IMR-90 (cell line): ENCODE data around the gene NCKAP5. TPM values are rescaled to one million over a fixed set of nuclear protein-coding genes. Genes with fewer than 3 reads are reported as not detected.
A peak's percentile ranks its signal among the peaks of the same experiment; 100 is the strongest.

Experiments
- ATAC-seq: fragments of 200-7000 bp; cut with Tn5 transposase; 2 replicates; pipeline ENCODE4 v1.9.1; 2020; ENCODE audit warnings: low read depth, mild to moderate bottlenecking, moderate library complexity
- BruUV-seq: library from RNA; stranded (reverse); fragments of 400-500 nt; replicated peaks from 2 replicates; lab custom pipeline; 2021; lab: Mats Ljungman, UMichigan
- CTCF ChIA-PET: fragments of 300-600 bp; formaldehyde crosslinking; extraction: SDS; loops from one replicate; lab custom pipeline; 2021; ENCODE audit warnings: antibody characterized with exemption; lab: Yijun Ruan, JAX
- POLR2A ChIA-PET: fragments of 300-600 bp; sonication (Branson Sonifier 250); formaldehyde crosslinking; loops from one replicate; lab custom pipeline; 2022; ENCODE audit warnings: antibody characterized with exemption; ENCODE audit not compliant: unreplicated experiment; lab: Charles Lee
- DNase-seq: peaks from one replicate; pipeline ENCODE4 v3.0.0; 2013
- H2AFZ ChIP-seq: replicated peaks from 2 replicates; pipeline ENCODE3; 2013; ENCODE audit warnings: low read length, mild to moderate bottlenecking; ENCODE audit not compliant: poor library complexity
- H2AK5ac ChIP-seq: 2 replicates; pipeline ENCODE4 v1.6.1; 2013; ENCODE audit warnings: low read depth, low read length, inconsistent platforms
- H2AK9ac ChIP-seq: replicated peaks from 2 replicates; pipeline ENCODE3; 2013; ENCODE audit warnings: mild to moderate bottlenecking, low read depth, low read length, moderate library complexity; ENCODE audit not compliant: poor library complexity
- H2BK120ac ChIP-seq: 2 replicates; pipeline ENCODE4 v1.6.1; 2013; ENCODE audit warnings: low read depth, low read length, inconsistent platforms
- H2BK15ac ChIP-seq: 3 replicates; pipeline ENCODE4 v1.6.1; 2013; ENCODE audit warnings: low read depth, low read length, inconsistent platforms
- H2BK20ac ChIP-seq: 2 replicates; pipeline ENCODE4 v1.6.1; 2013; ENCODE audit warnings: low read depth, mild to moderate bottlenecking, inconsistent platforms, low read length, moderate library complexity
- H2BK5ac ChIP-seq: 2 replicates; pipeline ENCODE4 v1.6.1; 2013; ENCODE audit warnings: mild to moderate bottlenecking, low read depth, low read length, inconsistent platforms; ENCODE audit not compliant: poor library complexity, severe bottlenecking
- H3K14ac ChIP-seq: replicated peaks from 2 replicates; pipeline ENCODE4 v1.6.1; 2013; ENCODE audit warnings: low read depth, low read length, inconsistent platforms
- H3K18ac ChIP-seq: 2 replicates; pipeline ENCODE4 v1.6.1; 2013; ENCODE audit warnings: low read depth, low read length, control low read depth
- H3K23ac ChIP-seq: 2 replicates; pipeline ENCODE4 v1.6.1; 2013; ENCODE audit warnings: low read depth, low read length, inconsistent platforms
- H3K27ac ChIP-seq: 2 replicates; pipeline ENCODE4 v1.5.1; 2013; ENCODE audit warnings: mild to moderate bottlenecking, control low read depth, low read length; ENCODE audit not compliant: insufficient read depth
- H3K27me3 ChIP-seq: 2 replicates; pipeline ENCODE4 v1.6.1; 2013; ENCODE audit warnings: low read length; ENCODE audit not compliant: control insufficient read depth, insufficient read depth
- H3K36me3 ChIP-seq: 2 replicates; pipeline ENCODE4 v1.6.1; 2013; ENCODE audit warnings: low read length, mixed read lengths; ENCODE audit not compliant: control insufficient read depth, insufficient read depth
- H3K4ac ChIP-seq: 2 replicates; pipeline ENCODE4 v1.6.1; 2013; ENCODE audit warnings: low read depth, low read length, inconsistent platforms
- H3K4me1 ChIP-seq: 2 replicates; pipeline ENCODE4 v1.6.1; 2013; ENCODE audit warnings: low read length, mixed read lengths; ENCODE audit not compliant: control insufficient read depth, insufficient read depth
- H3K4me2 ChIP-seq: 2 replicates; pipeline ENCODE4 v1.6.1; 2013; ENCODE audit warnings: low read depth, mild to moderate bottlenecking, control low read depth, low read length, moderate library complexity
- H3K4me3 ChIP-seq: 2 replicates; pipeline ENCODE4 v1.5.1; 2013; ENCODE audit warnings: low read depth, mild to moderate bottlenecking, control low read depth, low read length, moderate library complexity; ENCODE audit not compliant: insufficient read depth
- H3K56ac ChIP-seq: 2 replicates; pipeline ENCODE4 v1.6.1; 2013; ENCODE audit warnings: low read length, inconsistent platforms; ENCODE audit not compliant: insufficient read depth; ENCODE audit errors: extremely low read depth
- H3K79me1 ChIP-seq, 2 experiments: 2 replicates each; pipeline ENCODE4 v1.6.1; 2013; ENCODE audit warnings: low read length in 2 of 2, inconsistent platforms in 1 of 2, low read depth in 1 of 2
- H3K9ac ChIP-seq: 2 replicates; pipeline ENCODE4 v1.6.1; 2013; ENCODE audit warnings: low read depth, low read length, control low read depth
- H3K9me1 ChIP-seq: 2 replicates; pipeline ENCODE4 v1.6.1; 2013; ENCODE audit warnings: low read length, inconsistent platforms; ENCODE audit not compliant: insufficient read depth
- H3K9me3 ChIP-seq: 2 replicates; pipeline ENCODE4 v1.6.1; 2013; ENCODE audit warnings: low read length; ENCODE audit not compliant: control insufficient read depth, insufficient read depth
- H4K20me1 ChIP-seq: 2 replicates; pipeline ENCODE4 v1.6.1; 2013; ENCODE audit warnings: low read length, inconsistent platforms; ENCODE audit not compliant: insufficient read depth
- H4K5ac ChIP-seq: 2 replicates; pipeline ENCODE4 v1.6.1; 2013; ENCODE audit warnings: mild to moderate bottlenecking, low read depth, low read length, control low read depth
- H4K8ac ChIP-seq, 2 experiments: 2 replicates each; pipeline ENCODE4 v1.6.1; 2013; ENCODE audit warnings: low read depth in 2 of 2, low read length in 2 of 2, control low read depth in 1 of 2, inconsistent platforms in 1 of 2
- H4K91ac ChIP-seq: 2 replicates; pipeline ENCODE4 v1.6.1; 2013; ENCODE audit warnings: low read depth, low read length, inconsistent platforms; ENCODE audit not compliant: insufficient read depth
- BHLHE40 ChIP-seq: fragments of 150-350 bp; IDR thresholded peaks from 2 replicates; pipeline ENCODE4 v1.6.1; 2016; ENCODE audit warnings: mild to moderate bottlenecking, low read depth, low read length
- CEBPB ChIP-seq: IDR thresholded peaks from 2 replicates; pipeline ENCODE4 v1.6.1; 2012; ENCODE audit warnings: low read depth, low read length, improper control_type of control experiment
- CHD1 ChIP-seq: IDR thresholded peaks from 2 replicates; pipeline ENCODE4 v1.6.1; 2012; ENCODE audit warnings: low read depth, low read length, improper control_type of control experiment
- CTCF ChIP-seq: conservative IDR thresholded peaks from 2 replicates; pipeline ENCODE4 v1.5.1; 2012; ENCODE audit warnings: mild to moderate bottlenecking, low read depth, low read length, improper control_type of control experiment
- ELK1 ChIP-seq: fragments of 150-350 bp; IDR thresholded peaks from 2 replicates; pipeline ENCODE4 v1.6.1; 2016; ENCODE audit warnings: low read depth, mild to moderate bottlenecking, low read length, moderate library complexity, borderline replicate concordance
- FOS ChIP-seq: fragments of 150-350 bp; IDR thresholded peaks from 2 replicates; pipeline ENCODE4 v1.6.1; 2016; ENCODE audit warnings: low read depth, low read length
- MAFK ChIP-seq: IDR thresholded peaks from 2 replicates; pipeline ENCODE4 v1.6.1; 2012; ENCODE audit warnings: low read depth, low read length, improper control_type of control experiment
- MAZ ChIP-seq: IDR thresholded peaks from 2 replicates; pipeline ENCODE4 v1.6.1; 2012; ENCODE audit warnings: low read depth, mild to moderate bottlenecking, low read length, improper control_type of control experiment, moderate library complexity, borderline replicate concordance
- MXI1 ChIP-seq: IDR thresholded peaks from 2 replicates; pipeline ENCODE4 v1.6.1; 2012; ENCODE audit warnings: low read depth, mild to moderate bottlenecking, low read length, moderate library complexity, borderline replicate concordance
- NFE2L2 ChIP-seq: fragments of 150-350 bp; IDR thresholded peaks from 2 replicates; pipeline ENCODE4 v1.6.1; 2016; ENCODE audit warnings: low read depth, mild to moderate bottlenecking, low read length
- POLR2A ChIP-seq: IDR thresholded peaks from 2 replicates; pipeline ENCODE4 v1.6.1; 2012; ENCODE audit warnings: mild to moderate bottlenecking, low read depth, low read length
- RAD21 ChIP-seq: IDR thresholded peaks from 2 replicates; pipeline ENCODE4 v1.6.1; 2012; ENCODE audit warnings: low read length, improper control_type of control experiment
- RCOR1 ChIP-seq: IDR thresholded peaks from 2 replicates; pipeline ENCODE4 v1.6.1; 2012; ENCODE audit warnings: mild to moderate bottlenecking, low read length, improper control_type of control experiment; ENCODE audit not compliant: insufficient replicate concordance
- RFX5 ChIP-seq: IDR thresholded peaks from 2 replicates; pipeline ENCODE4 v1.8.0; 2012; ENCODE audit warnings: low read depth, mild to moderate bottlenecking, low read length, moderate library complexity
- SMC3 ChIP-seq: fragments of 150-350 bp; IDR thresholded peaks from 2 replicates; pipeline ENCODE4 v1.6.1; 2016; ENCODE audit warnings: low read depth, mild to moderate bottlenecking, antibody characterized with exemption, low read length, moderate library complexity
- USF2 ChIP-seq: fragments of 150-350 bp; IDR thresholded peaks from 2 replicates; pipeline ENCODE4 v1.6.1; 2017; ENCODE audit warnings: mild to moderate bottlenecking, antibody characterized with exemption, low read length, low read depth
- WGBS, 2 experiments: methylation state at CpG; one replicate each; pipeline versions ENCODE4 v1.1.5 to v1.1.7; 2013; ENCODE audit warnings: missing lambda C conversion rate in 2 of 2; ENCODE audit not compliant: insufficient read length in 1 of 2; ENCODE audit errors: extremely low coverage in 2 of 2; 5-methylcytosine and 5-hydroxymethylcytosine counted together
- dilution Hi-C: fragments of 300-500 bp; cut with HindIII; formaldehyde crosslinking; loops from one replicate; pipeline ENCODE4 v1.14.3; 2018; ENCODE audit warnings: low sequenced_read_pairs; ENCODE audit not compliant: unreplicated experiment
- in situ Hi-C: fragments of 300-500 bp; cut with MboI; formaldehyde crosslinking; loops from 3 replicates; pipeline ENCODE4 v1.14.3; 2019; ENCODE audit warnings: low sequenced_read_pairs, inconsistent platforms, mixed read lengths
- intact Hi-C: fragments of 100-400 bp; cut with micrococcal nuclease; formaldehyde crosslinking; loops from 2 replicates; pipeline ENCODE4 v1.10.0; 2022
- polyA plus RNA-seq, 3 experiments: library from polyadenylated mRNA; depleted of rRNA; stranded (reverse); fragments of >200 nt; gene quantifications; 2 replicates each; pipeline ENCODE4 v1.2.3, GENCODE V29; 2012; ENCODE audit warnings: low replicate concordance in 1 of 3
- total RNA-seq: library from RNA; depleted of rRNA; stranded (reverse); fragments of >200 nt; gene quantifications from 2 replicates; pipeline ENCODE4 v1.2.3, GENCODE V29; 2012

The NCKAP5 gene
- total and polyA plus RNA-seq, 2 of the 4 experiments (the other 2 are of a cell fraction) = 2.7 to 3.9 TPM

- Histone ChIP-seq H3K36me3 (no peaks in the 10 kb centered on the region), H2BK5ac (no peak overlapping the region), H3K9me3 (no peaks in the 10 kb centered on the region), H4K8ac (no peak overlapping the region), H2AK5ac (no peak overlapping the region), H2AFZ (no peak overlapping the region), H3K4me3 (no peak overlapping the region), H3K27me3 (no peaks in the 10 kb centered on the region), H3K4me2 (no peak overlapping the region), H3K9me1 (no peaks in the 10 kb centered on the region), H3K4me1 (peaks cover 14% of the 10 kb centered on the region), H3K23ac (no peak overlapping the region), H3K4ac (no peak overlapping the region), H3K79me1 (no peaks in the 10 kb centered on the region), H2AK9ac (no peak overlapping the region), H3K18ac (no peak overlapping the region), H2BK20ac (no peak overlapping the region), H4K91ac (no peak overlapping the region), H3K56ac (no peak overlapping the region), H4K20me1 (no peaks in the 10 kb centered on the region), H3K9ac (no peak overlapping the region), H3K14ac (no peak overlapping the region), H3K27ac (no peak overlapping the region), H2BK15ac (no peak overlapping the region), H2BK120ac (no peak overlapping the region), H4K5ac (no peak overlapping the region)
- in situ Hi-C loops (no loop called here), dilution Hi-C loops (no loop called here), intact Hi-C loops (no loop called here)
- ATAC-seq (peak; percentile 13; the same call in 1 of the 2 replicates), DNase-seq (no peak)
- BruUV-seq = no TSS peak
- ChIA-PET CTCF (no interaction called here), POLR2A (no interaction called here)
- WGBS, 2 experiments = no CpG with 5 or more reads among the region's 1 CpG
- no peak for TF ChIP-seq FOS
- TF ChIP-seq USF2 = no peak
- no peak for TF ChIP-seq ELK1
- TF ChIP-seq MAZ = no peak
- TF ChIP-seq RAD21 = no peak
- no peak for TF ChIP-seq CEBPB
- no peak for TF ChIP-seq POLR2A
- TF ChIP-seq MAFK = no peak
- TF ChIP-seq CHD1 = no peak
- TF ChIP-seq SMC3 = no peak
- TF ChIP-seq RFX5 = no peak
- no peak for TF ChIP-seq BHLHE40
- no peak for TF ChIP-seq CTCF
- no peak for TF ChIP-seq MXI1
- no peak for TF ChIP-seq RCOR1
- TF ChIP-seq NFE2L2 = no peak
These were observed 37.5 kb upstream of the NCKAP5 start for GRCh38 chr2:133605766-133606137.
